Gastrocnemius medialis (tissue), 4 donors: Measurements from ENCODE around the gene GALNT14. TPM values are rescaled to one million over a fixed set of nuclear protein-coding genes. Genes with fewer than 3 reads are reported as not detected.

ENCODE experiments used
- ATAC-seq, 2 donors: fragments of 150-250 bp; one replicate each; pipeline ENCODE4 v1.9.1; 2016
- DNase-seq, 2 donors: peaks; one replicate each; pipeline ENCODE4 v3.0.0-alpha.2; 2019
- H3K27ac ChIP-seq, 4 donors: fragments of 200-600 bp; sonication (generic); 1 replicate in 1 of 4; 2 replicates in 3 of 4; pipeline ENCODE4 v1.5.1; 2016 to 2018; ENCODE audit warnings: mild to moderate bottlenecking in 2 of 4, moderate library complexity in 1 of 4
- H3K27me3 ChIP-seq, 3 donors: fragments of 200-600 bp; sonication (generic) in 2 of 3; 1 replicate in 1 of 3; 2 replicates in 2 of 3; pipeline versions ENCODE4 v1.5.1 to v1.6.0; 2016 to 2019; ENCODE audit warnings: mild to moderate bottlenecking in 1 of 3, moderate library complexity in 1 of 3
- H3K36me3 ChIP-seq, 2 donors: fragments of 200-600 bp; sonication (generic) in 1 of 2; one replicate each; pipeline ENCODE4 v1.5.1; 2017 to 2018
- H3K4me1 ChIP-seq, 2 donors: fragments of 200-600 bp; sonication (generic) in 1 of 2; one replicate each; pipeline ENCODE4 v1.5.1; 2016 to 2017; ENCODE audit warnings: mild to moderate bottlenecking in 2 of 2
- H3K4me3 ChIP-seq, 4 donors: fragments of 200-600 bp; sonication (generic) in 3 of 4; 1 replicate in 1 of 4; 2 replicates in 3 of 4; pipeline ENCODE4 v1.5.1; 2016 to 2019; ENCODE audit warnings: mild to moderate bottlenecking in 2 of 4
- H3K9me3 ChIP-seq, 3 donors: fragments of 200-600 bp; sonication (generic) in 2 of 3; 1 replicate in 1 of 3; 2 replicates in 2 of 3; pipeline ENCODE4 v1.5.1; 2016 to 2019
- POLR2A ChIP-seq, 2 donors: fragments of 450-650 bp; IDR thresholded peaks; one replicate each; pipeline ENCODE4 v1.6.1; 2017; ENCODE audit warnings: antibody characterized with exemption in 2 of 2, mild to moderate bottlenecking in 2 of 2, moderate library complexity in 2 of 2
- in situ Hi-C, 4 donors: fragments of 200-750 bp; cut with MboI; loops; one replicate each; pipeline versions ENCODE4 v1.15.0 to v1.8.0; 2017; ENCODE audit warnings: low sequenced_read_pairs in 4 of 4
- intact Hi-C: fragments of 100-400 bp; cut with DNase I; formaldehyde crosslinking; loops from one replicate; pipeline ENCODE4 v1.15.1; 2023; ENCODE audit warnings: low total_unique reads
- total RNA-seq, 4 donors: library from RNA; depleted of rRNA; stranded (reverse); fragments of >200 nt; gene quantifications; one replicate each; pipeline versions ENCODE4 v1.1.0 to v1.2.3, GENCODE V29; 2016
- TF ChIP-seq, protein P1 (sequence below), 5 experiments: fragments of 450-650 bp in 3 of 5; fragments of 200-600 bp in 2 of 5; sonication (generic) in 2 of 5; IDR thresholded peaks in 4 of 5; conservative IDR thresholded peaks in 1 of 5; 1 replicate in 4 of 5; 2 replicates in 1 of 5; pipeline ENCODE4 v1.5.1; 2016 to 2019; ENCODE audit warnings: antibody characterized with exemption in 5 of 5, mild to moderate bottlenecking in 3 of 5, moderate library complexity in 3 of 5

GALNT14 gene
- total RNA-seq, 4 donors from 2014 or later = 0.16 TPM; not detected in 3

DNA sequence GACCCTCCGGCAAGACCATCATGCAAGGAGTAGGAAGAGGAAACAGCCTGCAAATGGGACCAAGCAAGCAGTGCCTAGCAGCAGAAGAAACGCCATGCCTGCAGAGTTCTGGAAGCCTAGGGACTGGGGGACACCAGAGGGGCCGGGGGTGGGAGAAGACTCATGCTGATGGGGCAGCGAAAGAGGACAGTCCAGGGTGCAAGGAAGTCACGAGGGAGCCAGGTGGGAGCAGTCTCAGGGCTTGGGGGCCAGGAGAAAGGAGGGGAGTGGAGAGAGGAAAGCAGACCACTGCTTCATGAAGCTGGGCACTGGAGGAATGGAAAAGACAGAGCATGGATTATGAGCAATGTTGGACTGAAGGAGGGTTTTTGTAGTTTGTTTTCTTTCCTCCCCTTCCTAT, 211.6 kb downstream of the GALNT14 start:
- ATAC-seq (no peak), DNase-seq (no peak)

DNA sequence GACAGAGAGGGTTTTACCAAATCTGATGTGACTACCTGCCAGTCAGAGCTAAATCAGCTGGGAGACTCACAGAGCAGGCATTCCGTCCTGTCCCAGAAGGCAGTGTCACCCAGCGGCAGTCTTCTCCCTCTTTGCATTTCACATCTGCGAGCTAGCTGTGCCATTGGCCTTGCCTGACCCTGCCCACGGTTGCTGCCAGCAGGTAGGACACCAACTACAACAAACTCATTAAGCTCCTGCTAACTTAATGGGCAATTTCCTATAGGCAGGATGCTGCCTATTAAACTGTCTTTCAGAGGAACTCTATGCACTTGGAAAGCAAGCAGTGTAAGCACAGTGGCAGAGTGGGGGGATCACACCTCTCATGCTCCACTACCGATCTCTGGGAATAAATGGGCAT, 214.6 kb downstream of the GALNT14 start:
- no peaks in the 10 kb centered on the region for H3K27me3 ChIP-seq
- no peaks in the 10 kb centered on the region for H3K36me3 ChIP-seq
- TF ChIP-seq, protein P1, sequence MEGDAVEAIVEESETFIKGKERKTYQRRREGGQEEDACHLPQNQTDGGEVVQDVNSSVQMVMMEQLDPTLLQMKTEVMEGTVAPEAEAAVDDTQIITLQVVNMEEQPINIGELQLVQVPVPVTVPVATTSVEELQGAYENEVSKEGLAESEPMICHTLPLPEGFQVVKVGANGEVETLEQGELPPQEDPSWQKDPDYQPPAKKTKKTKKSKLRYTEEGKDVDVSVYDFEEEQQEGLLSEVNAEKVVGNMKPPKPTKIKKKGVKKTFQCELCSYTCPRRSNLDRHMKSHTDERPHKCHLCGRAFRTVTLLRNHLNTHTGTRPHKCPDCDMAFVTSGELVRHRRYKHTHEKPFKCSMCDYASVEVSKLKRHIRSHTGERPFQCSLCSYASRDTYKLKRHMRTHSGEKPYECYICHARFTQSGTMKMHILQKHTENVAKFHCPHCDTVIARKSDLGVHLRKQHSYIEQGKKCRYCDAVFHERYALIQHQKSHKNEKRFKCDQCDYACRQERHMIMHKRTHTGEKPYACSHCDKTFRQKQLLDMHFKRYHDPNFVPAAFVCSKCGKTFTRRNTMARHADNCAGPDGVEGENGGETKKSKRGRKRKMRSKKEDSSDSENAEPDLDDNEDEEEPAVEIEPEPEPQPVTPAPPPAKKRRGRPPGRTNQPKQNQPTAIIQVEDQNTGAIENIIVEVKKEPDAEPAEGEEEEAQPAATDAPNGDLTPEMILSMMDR (IDR thresholded peaks at IDR 0.05 in 4 of 5, conservative IDR thresholded peaks at IDR 0.05 in 1 of 5) = no peak
- no peak for TF ChIP-seq POLR2A (IDR thresholded peaks at IDR 0.05)
- intact Hi-C loops = no loop called here
- ATAC-seq = no peak
- DNase-seq = no peak
- no peak overlapping the region for H3K27ac ChIP-seq
- no peaks in the 10 kb centered on the region for H3K4me1 ChIP-seq
- in situ Hi-C loops = no loop called here
- no peaks in the 10 kb centered on the region for H3K9me3 ChIP-seq
- no peak overlapping the region for H3K4me3 ChIP-seq

More for the DNA sequence above, 211.6 kb downstream of the GALNT14 start:
- in situ Hi-C loops = no loop called here
- intact Hi-C loops = no loop called here
- H3K27me3 ChIP-seq = no peaks in the 10 kb centered on the region
- no peak overlapping the region for H3K27ac ChIP-seq
- no peak for TF ChIP-seq POLR2A (IDR thresholded peaks at IDR 0.05)
- TF ChIP-seq, protein P1 (IDR thresholded peaks at IDR 0.05 in 4 of 5, conservative IDR thresholded peaks at IDR 0.05 in 1 of 5) = no peak
- H3K4me1 ChIP-seq = no peaks in the 10 kb centered on the region
- H3K9me3 ChIP-seq = no peaks in the 10 kb centered on the region
- H3K36me3 ChIP-seq = no peaks in the 10 kb centered on the region
- H3K4me3 ChIP-seq = no peak overlapping the region

DNA sequence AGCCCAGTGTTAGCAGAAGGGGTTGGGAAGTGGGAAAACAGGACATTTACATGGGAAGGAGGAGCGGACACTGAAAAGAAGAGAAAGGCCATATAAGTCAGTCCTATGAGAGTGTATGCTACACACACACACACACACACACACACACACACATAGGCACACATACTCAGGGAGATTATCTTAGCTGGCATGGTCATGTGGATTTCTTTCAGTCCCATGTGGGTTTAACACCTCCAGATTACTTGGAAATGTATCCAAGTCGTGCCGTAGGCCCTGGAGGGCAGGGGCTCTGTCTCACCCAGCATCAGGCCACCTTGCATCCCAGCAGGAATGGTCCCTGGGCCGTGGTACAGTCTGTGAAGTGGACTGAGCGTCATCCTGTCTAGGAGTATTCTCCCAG, 217.7 kb downstream of the GALNT14 start:
- H3K27ac ChIP-seq = no peak overlapping the region
- no peaks in the 10 kb centered on the region for H3K4me1 ChIP-seq
- intact Hi-C loops = no loop called here
- TF ChIP-seq, protein P1 (IDR thresholded peaks at IDR 0.05 in 4 of 5, conservative IDR thresholded peaks at IDR 0.05 in 1 of 5) = no peak
- TF ChIP-seq POLR2A (IDR thresholded peaks at IDR 0.05) = no peak
- H3K9me3 ChIP-seq = no peaks in the 10 kb centered on the region
- no peak for DNase-seq
- no peaks in the 10 kb centered on the region for H3K36me3 ChIP-seq
- no peak overlapping the region for H3K4me3 ChIP-seq
- no peak for ATAC-seq
- H3K27me3 ChIP-seq = no peaks in the 10 kb centered on the region
- in situ Hi-C loops = no loop called here

DNA sequence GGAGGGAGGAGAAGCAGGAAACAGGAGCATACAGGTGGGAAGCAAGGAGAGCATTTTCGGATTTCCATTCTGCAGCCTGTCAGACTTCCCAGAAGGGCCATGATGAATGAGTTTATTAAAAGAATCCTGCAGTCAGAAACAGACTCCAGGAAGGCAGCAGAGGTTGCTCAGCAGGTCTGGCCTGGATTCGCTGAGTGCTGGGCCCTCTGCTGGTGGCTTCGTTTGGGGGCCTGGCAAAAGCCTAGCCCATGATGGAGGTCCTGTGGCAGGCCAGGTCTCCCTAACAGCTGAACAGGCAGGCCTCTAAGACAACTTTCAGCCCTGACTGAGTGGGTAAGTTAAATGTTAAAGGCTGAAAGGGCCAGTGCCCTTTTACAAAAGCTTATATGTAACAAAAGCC, 222.8 kb downstream of the GALNT14 start:
- intact Hi-C loops = no loop called here
- no peak for ATAC-seq

More for the DNA sequence above, 222.8 kb downstream of the GALNT14 start:
- DNase-seq = no peak
- H3K4me1 ChIP-seq = no peaks in the 10 kb centered on the region
- TF ChIP-seq, protein P1 (IDR thresholded peaks at IDR 0.05 in 4 of 5, conservative IDR thresholded peaks at IDR 0.05 in 1 of 5) = no peak
- no peak for TF ChIP-seq POLR2A (IDR thresholded peaks at IDR 0.05)
- H3K27me3 ChIP-seq = no peaks in the 10 kb centered on the region
- in situ Hi-C loops = no loop called here
- no peak overlapping the region for H3K4me3 ChIP-seq
- H3K36me3 ChIP-seq = no peaks in the 10 kb centered on the region
- H3K9me3 ChIP-seq = no peaks in the 10 kb centered on the region
- H3K27ac ChIP-seq = no peak overlapping the region
